Endometrium (tissue), 2 donors: ENCODE data around the gene TMEM231.
"Not testable (repeated sequence)": the region's sequence is repeated elsewhere in the genome, so short reads cannot be mapped to it uniquely, and the experiment has no call there.

Experiments used
- FAIRE-seq: peaks from 2 replicates; lab custom pipeline; 2012; peaks lifted over from hg19 to GRCh38; lab: Jason Lieb, UNC
- donor health status: control.
- donor health status: control.

Gene TMEM231

GRCh38 chr16:75555707-75556430 is at the start of gene TMEM231:
Gene TMEM231, minus strand, starts transcription at chr16:75556252. Its CDS starts 43 bp downstream, at chr16:75556209.
- FAIRE-seq: peak; percentile 78

- FAIRE-seq: no peak
These were observed 47.2 kb upstream of the TMEM231 start for GRCh38 chr16:75603241-75603640.

GRCh38 chr16:75599452-75600277 is 43.6 kb upstream of the TMEM231 start:
- no peak for FAIRE-seq

- no peak for FAIRE-seq
These were observed 38.1 kb upstream of the TMEM231 start for GRCh38 chr16:75593825-75594820.

GRCh38 chr16:75593308-75593707 is 37.3 kb upstream of the TMEM231 start:
- FAIRE-seq: no peak

GRCh38 chr16:75591927-75592326 is 35.9 kb upstream of the TMEM231 start:
- FAIRE-seq: not testable (repeated sequence)

- no peak for FAIRE-seq
These were observed 35.1 kb upstream of the TMEM231 start for GRCh38 chr16:75590920-75591843.

GRCh38 chr16:75589306-75589705 is 33.3 kb upstream of the TMEM231 start:
- no peak for FAIRE-seq

GRCh38 chr16:75588716-75589115 is 32.7 kb upstream of the TMEM231 start:
- FAIRE-seq: no peak

GRCh38 chr16:75584108-75584507 is 28.1 kb upstream of the TMEM231 start:
- FAIRE-seq: no peak

GRCh38 chr16:75579281-75579834 is 23.3 kb upstream of the TMEM231 start:
- no peak for FAIRE-seq

GRCh38 chr16:75578725-75579124 is 22.7 kb upstream of the TMEM231 start:
- FAIRE-seq: no peak

GRCh38 chr16:75578212-75578611 is 22.2 kb upstream of the TMEM231 start:
- no peak for FAIRE-seq

- FAIRE-seq: no peak
These were observed 20.3 kb upstream of the TMEM231 start for GRCh38 chr16:75576384-75576811.

GRCh38 chr16:75575958-75576357 is 19.9 kb upstream of the TMEM231 start:
- no peak for FAIRE-seq

GRCh38 chr16:75573955-75574354 is 17.9 kb upstream of the TMEM231 start:
- FAIRE-seq: no peak

GRCh38 chr16:75572864-75573542 is 17.0 kb upstream of the TMEM231 start:
- FAIRE-seq: no peak

- FAIRE-seq: no peak
These were observed 14.5 kb upstream of the TMEM231 start for GRCh38 chr16:75570396-75571065.

- no peak for FAIRE-seq
These were observed 11.9 kb upstream of the TMEM231 start for GRCh38 chr16:75567911-75568310.
